RCC 7860 (cell line): ENCODE measurements around the gene ARHGEF7.

ENCODE experiments used
- DNase-seq: peaks from one replicate; pipeline ENCODE4 v3.0.0-alpha.2; 2015; ENCODE audit warnings: low spot score
- FAIRE-seq: peaks from 2 replicates; lab custom pipeline; 2012; peaks lifted over from hg19 to GRCh38; lab: Jason Lieb, UNC

ARHGEF7 gene

DNA sequence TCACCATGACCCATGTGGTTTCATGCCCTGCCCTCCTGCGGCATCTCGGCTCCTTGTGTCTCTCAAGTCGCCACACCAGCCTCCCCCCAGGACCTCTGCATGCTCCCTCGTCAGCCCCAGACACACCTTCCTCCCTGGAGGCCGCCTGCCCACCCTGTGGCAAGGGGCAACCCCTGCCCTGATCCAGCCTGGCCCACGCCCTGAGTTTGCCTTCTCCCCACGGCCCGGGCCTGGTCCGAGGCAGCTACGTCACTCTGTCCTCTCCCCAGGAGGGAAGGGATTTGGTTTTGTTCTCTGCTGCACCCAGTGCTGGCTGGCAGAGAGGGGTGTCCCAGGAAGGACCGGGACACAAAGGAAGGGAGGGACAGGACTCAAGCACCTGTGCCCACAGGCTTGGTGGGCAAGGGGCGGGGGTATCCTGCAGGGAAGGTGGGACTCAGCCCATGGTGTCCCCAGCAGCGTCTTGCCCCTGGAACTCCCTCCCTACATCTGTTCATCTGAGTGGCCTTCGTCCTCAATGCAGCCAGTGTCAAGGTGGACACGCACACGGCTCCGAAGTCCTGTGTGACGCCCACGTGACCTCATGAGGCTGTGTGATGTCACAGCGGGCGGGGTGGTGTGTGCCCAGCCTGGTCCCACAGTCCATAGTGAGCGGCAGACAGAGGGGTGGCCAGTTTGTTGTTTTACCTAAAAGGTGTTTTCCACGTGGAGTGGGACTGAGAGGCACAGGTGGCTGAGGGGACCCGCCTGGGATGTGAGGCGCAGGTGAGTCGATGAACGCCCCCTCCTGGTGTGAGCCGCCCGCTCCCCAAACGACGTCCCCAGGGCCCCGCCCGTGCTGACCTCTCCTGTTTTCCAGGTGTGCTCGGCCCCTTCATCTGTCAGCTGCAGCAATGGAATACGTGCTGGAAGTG, 205.1 kb downstream of the ARHGEF7 start, which contains the start of gene TEX29:
Gene TEX29 (plus strand): TSS at position 645 of the 914 bp plus-strand sequence. CDS start 249 bp downstream, at position 894.
- DNase-seq: no peak
- no peak for FAIRE-seq

DNA sequence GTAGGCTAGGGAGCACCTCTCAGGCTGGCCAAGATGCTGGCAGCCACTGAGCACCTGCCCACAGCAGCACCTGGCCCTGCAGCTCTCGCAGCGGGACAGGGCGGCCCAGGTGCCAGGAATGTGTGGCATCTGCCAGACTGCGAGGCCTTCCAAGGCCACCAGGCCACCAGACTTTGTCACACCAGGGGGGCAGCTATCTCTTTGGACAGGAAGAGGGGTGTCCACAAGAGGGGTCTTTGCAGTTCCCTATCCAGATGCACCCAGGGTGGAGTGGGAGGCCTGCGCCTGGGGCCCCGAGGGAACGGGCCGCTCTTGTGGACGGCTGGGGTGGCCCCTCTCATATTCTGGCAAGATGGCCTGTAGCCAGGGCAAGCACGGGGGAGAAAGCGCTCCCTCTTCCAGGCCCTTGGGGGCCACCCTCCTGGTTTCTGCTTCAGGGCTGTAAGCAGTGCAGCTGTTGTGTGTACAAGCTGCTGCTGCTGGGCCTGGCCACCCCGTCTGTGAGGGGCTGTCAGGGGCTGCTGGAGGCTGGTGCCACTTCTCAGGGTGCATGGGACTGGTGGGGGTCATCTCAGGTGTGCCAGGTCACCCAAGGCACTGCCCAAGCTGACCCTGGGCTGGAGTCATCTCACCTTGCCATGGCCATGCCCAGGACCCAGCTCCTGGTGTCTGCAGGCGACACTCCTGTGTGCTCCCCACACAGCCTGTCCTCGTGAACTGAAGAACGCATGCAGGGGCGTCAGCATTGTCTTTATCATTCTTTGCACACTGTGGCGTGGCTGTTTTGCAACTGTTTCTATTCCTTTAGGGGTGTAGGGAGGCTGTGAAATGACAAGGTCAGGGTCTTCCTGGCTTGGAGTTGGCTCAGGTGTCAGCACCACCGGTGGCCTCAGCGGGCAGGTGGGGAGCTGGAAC, 207.1 kb downstream of the ARHGEF7 start:
- no peak for FAIRE-seq
- DNase-seq: no peak

DNA sequence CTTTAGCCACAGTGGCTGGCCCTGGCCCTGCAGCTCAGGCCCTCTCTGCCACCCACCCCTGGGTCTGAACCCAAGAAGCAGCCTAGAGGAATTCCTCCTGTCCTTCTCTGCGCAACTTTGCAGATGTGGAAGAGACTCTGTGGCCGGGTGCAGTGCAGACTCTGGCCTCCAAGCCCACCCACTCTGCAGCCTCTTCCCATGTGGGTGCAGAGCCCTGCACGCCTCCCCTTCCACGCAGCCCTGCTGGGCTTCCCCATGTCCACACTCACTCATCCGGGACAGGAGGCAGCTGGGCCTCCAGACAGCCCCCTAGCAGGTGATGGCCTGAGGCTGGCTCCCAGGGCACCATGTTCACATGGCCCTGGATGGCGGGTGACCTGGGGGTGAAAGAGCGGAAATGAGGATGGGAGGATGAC, 207.8 kb downstream of the ARHGEF7 start:
- DNase-seq: no peak
- FAIRE-seq: no peak

DNA sequence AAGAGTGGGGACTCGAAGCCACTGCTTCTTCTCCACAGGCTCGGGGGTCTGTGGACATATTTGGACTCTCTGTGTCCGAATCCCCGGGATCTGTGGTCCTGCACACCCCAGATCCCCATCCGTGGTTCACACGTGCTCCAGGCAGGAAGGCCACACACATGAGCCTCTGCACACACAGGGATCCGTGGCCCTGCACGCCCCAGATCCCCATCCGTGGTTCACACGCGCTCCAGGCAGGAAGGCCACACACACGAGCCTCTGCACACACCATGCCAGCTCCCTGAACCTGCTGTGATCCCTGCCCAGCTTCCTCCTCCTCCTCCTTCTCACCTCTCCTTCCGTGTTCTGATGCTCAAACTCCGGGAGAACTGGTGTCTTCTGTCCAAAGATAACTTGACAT, 208.4 kb downstream of the ARHGEF7 start:
- FAIRE-seq (no peak), DNase-seq (no peak)

DNA sequence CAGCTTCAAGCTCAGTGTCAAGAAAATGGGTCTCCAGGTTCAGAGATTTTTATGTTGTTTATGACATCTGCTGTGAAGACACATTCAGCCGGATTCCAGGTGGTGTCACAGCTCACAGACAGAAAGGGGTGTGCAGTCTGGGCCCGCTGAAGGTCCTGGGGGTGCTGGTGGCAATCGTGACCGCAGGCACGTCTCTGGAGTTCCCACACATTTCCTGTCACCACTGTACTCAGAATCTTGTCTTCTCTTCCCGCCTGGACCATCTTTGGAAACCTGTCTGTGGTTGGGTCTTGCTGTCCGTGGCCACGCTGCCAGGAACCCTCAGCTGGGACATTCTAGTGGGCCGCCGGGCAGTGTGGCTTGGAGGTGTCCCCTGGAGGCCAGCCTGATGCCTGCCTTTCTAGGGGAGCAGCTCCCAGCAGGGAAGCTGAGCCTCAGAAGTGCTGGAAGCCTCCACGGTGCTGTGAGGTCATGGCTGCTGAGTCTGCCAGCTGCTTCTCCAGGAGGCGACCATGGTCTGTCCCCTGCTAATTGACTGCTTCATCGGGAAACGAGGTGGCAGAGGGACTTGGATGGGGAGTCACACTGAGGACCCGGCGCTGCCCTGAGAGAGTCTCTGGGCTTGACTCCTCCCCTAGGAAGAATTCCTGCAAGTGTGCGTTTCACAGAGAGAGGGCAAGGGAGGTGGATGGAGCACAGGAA, 209.0 kb downstream of the ARHGEF7 start:
- DNase-seq: no peak
- no peak for FAIRE-seq

- DNase-seq (no peak), FAIRE-seq (no peak)
Measured at GRCh38 chr13:111324736-111325135, 209.6 kb downstream of the ARHGEF7 start.

- no peak for FAIRE-seq
- DNase-seq: no peak
Measured at GRCh38 chr13:111325146-111325890, 210.2 kb downstream of the ARHGEF7 start.

DNA sequence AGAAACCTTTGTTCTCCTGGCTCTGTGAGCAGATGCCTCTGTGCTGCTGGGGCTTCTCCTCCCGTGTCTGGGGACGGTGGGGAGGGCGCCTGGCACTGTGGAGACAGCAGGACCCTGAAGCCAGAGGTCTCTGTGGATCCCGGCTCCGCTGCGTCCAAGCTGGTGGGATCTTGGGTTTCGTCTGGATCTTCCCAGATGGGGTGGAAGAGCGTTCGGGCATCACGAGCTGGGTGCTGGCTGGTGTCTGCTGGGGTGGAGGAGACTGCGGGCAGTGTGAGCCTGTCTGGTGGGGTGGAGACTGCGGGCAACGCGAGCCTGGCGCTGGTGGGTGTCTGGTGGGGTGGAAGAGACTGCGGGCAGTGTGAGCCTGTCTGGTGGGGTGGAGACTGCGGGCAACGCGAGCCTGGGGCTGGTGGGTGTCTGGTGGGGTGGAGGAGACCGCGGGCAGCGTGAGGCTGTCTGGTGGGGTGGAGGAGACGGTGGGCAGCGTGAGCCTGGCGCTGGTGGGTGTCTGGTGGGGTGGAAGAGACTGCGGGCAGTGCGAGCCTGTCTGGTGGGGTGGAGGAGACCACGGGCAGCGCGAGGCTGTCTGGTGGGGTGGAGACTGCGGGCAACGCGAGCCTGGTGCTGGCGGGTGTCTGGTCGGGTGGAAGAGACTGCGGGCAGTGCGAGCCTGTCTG, 211.0 kb downstream of the ARHGEF7 start:
- no peak for FAIRE-seq
- DNase-seq: no peak

DNA sequence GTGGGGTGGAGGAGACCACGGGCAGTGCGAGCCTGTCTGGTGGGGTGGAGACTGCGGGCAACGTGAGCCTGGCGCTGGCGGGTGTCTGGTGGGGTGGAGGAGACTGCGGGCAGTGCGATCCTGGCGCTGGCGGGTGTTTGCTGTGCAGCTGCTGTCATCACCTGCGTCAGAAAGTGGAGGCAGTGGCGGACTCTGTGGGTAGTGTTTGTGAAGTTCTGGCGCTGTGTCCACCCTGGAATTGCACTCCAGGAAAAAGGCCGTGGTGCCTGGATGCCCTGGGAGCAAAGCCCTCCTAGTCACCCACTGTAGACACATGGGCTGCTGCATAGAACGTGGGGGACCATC, 211.5 kb downstream of the ARHGEF7 start:
- FAIRE-seq: no peak

DNA sequence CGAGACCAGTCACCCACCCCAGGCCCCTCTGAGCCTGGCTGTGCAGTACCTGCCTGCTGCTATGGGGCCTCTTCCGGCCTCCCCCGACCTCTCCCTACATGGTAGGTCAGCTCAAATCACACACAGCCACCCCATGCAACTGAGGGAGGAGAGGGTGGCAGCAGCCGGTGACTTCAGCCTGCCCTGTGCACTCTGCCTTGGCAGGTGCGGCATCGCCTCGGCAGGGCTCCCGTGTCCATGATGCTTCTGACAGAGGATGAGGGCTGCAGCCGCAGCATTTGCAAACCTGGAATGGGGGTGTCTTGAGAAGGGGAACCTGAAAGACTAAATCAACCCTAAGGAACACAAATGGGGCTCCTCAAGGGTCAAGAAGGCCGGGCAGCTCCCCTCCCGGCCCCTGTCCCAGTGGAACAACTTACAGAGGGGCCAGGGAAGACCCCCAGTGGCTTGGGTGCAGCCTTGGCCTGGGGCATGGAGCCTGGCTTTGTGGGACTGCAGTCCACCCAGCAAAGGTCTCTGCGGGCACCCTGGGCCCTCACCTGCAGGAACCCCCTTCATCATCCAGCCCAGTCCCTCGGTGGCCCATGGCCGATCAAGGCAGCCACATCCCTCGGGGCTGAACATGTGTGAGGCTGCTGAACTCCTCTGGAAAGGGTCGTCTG, 212.0 kb downstream of the ARHGEF7 start:
- DNase-seq: no peak
- no peak for FAIRE-seq

More for the DNA sequence above, 211.5 kb downstream of the ARHGEF7 start:
- DNase-seq: no peak

GRCh38 chr13:111327730-111328573, 212.8 kb downstream of the ARHGEF7 start:
- no peak for FAIRE-seq

DNA sequence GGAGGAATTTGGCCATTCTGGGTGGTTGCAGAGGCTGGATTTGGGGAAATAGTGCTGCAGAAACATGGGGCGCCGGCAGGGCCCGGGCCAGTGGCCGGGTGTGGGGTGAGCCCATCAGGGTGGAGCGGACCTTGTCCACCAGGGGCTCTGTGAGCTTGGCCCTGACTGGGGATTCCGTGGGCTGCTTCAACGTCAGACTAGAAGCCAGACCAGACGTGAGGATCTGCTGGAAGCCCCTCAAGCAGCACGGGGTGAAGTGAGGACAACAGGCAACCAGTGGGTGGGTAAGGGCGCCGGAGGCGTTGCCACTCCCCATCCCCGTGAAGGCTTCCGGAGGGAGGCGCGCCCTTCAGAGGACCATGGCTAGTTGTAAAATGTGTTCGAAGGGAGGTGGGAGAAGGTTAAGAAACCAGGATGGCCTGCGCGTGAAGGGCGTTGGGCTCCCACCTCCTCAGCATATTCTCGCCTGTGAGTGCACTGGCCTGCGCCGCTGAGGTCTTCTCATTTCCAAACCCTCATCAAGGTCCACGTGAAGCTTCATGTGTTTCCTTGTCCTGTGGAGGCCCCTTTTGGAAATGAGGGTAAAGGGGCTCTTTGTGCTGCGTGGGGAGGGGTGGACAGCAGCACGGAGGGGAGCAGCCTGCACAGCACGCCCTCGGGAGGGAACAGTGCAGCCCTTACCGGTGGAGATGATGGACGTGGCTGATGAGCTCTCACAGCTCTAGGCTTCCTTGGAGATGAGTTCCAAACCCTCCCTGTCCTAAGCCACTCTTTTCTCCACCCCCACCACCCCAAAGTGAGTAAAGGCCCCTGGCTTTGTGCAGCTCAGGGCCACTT, 213.7 kb downstream of the ARHGEF7 start:
- no peak for FAIRE-seq
- DNase-seq: no peak

More at GRCh38 chr13:111327730-111328573, 212.8 kb downstream of the ARHGEF7 start:
- DNase-seq: no peak

DNA sequence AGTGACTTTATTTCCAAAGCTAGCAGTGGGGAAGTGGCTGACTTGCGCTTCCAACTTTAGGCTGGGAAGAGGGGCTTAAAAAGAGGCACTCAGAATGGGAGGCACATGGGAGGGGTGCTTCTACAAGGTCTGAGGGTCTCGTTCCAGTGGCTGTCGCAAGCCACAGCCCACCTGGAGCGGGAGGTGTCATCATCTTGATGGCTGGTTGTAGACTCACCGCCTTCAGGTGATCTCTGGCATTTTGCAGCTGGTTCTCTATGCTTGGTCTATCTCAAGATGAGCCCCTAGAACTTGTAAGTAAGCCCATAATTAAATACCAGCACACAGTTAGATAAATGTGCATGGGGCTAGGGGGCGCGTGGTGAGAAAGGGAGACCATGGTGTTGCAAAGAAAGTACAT, 214.5 kb downstream of the ARHGEF7 start:
- DNase-seq: no peak
- no peak for FAIRE-seq

GRCh38 chr13:111330066-111330610, 215.0 kb downstream of the ARHGEF7 start:
- no peak for FAIRE-seq
- no peak for DNase-seq

DNA sequence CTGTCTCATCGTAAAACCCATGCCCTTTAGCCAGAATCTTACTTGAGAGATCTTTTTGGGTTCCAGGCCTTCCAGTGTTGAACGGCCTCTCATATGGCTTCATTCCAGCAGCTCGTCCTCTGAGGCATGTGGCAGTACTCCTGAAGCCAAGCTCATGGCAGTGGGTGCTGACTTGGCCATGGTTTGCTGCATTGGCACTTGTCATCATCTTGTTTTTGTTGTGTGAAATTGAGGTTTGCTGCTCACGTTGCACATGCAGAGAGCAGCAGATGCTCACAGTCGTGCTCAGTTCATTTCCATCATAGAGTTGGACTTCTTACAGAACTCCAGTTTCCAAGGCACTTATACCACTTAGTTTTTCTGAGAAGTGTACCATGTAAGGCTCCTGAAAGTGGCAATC, 220.2 kb downstream of the ARHGEF7 start:
- DNase-seq: no peak
- no peak for FAIRE-seq

GRCh38 chr13:111336666-111337065, 221.6 kb downstream of the ARHGEF7 start:
- FAIRE-seq (no peak), DNase-seq (no peak)

DNA sequence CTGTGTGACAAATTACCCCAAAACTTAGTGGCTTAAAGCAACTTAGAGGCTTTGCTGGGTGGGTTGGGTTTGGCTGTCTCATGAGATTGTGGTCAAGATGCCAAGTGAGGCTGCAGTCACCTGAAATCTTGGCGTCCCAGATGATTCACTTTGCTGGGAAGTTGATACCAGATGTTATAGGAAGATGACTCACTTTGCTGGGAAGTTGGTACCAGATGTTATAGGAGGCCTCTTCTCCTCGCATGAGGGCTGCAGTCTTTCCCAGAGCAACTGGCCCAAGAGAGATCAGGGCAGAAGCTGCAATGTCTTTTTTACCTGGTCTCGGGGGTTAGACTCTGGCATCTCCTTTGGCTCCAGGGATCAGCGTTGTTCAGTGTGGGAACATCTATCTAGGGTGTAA, 222.1 kb downstream of the ARHGEF7 start:
- FAIRE-seq: no peak

More for the DNA sequence above, 222.1 kb downstream of the ARHGEF7 start:
- DNase-seq: no peak
